MM.1S (cell line): ENCODE data around the gene ARHGEF26.

ENCODE experiments used
- DNase-seq: peaks from one replicate; pipeline ENCODE4 v3.0.0-alpha.2; 2015
- H2AFZ ChIP-seq: fragments of 300-600 bp; sonication (generic); 2 replicates; pipeline ENCODE4 v1.6.0; 2016; ENCODE audit warnings: antibody characterized with exemption, low read length
- H3F3A ChIP-seq: fragments of 300-600 bp; sonication (generic); 2 replicates; pipeline ENCODE4 v1.6.1; 2016; ENCODE audit warnings: mild to moderate bottlenecking, antibody characterized with exemption, low read length, moderate library complexity, mixed read lengths; ENCODE audit not compliant: insufficient read depth
- H3K27ac ChIP-seq: fragments of 300-600 bp; sonication (generic); 2 replicates; pipeline ENCODE4 v1.5.1; 2016; ENCODE audit warnings: mild to moderate bottlenecking, low read length
- H3K27me3 ChIP-seq: fragments of 300-600 bp; sonication (generic); replicated peaks from 2 replicates; pipeline ENCODE4 v1.6.0; 2016; ENCODE audit warnings: low read length; ENCODE audit not compliant: insufficient read depth
- H3K36me3 ChIP-seq: fragments of 300-600 bp; sonication (generic); replicated peaks from 2 replicates; pipeline ENCODE4 v1.6.1; 2016; ENCODE audit warnings: mild to moderate bottlenecking, low read length, mixed read lengths; ENCODE audit not compliant: insufficient read depth
- H3K4me1 ChIP-seq: fragments of 300-600 bp; sonication (generic); 2 replicates; pipeline ENCODE4 v1.6.1; 2016; ENCODE audit warnings: low read length, mixed read lengths
- H3K4me2 ChIP-seq: fragments of 300-600 bp; sonication (generic); 2 replicates; pipeline ENCODE4 v1.6.0; 2016; ENCODE audit warnings: low read depth, low read length
- H3K4me3 ChIP-seq: fragments of 300-600 bp; sonication (generic); 2 replicates; pipeline ENCODE4 v1.5.1; 2016; ENCODE audit warnings: low read length, mixed read lengths
- H3K79me2 ChIP-seq: fragments of 300-600 bp; sonication (generic); 2 replicates; pipeline ENCODE4 v1.6.1; 2016; ENCODE audit warnings: mixed run types, low read length, mixed read lengths
- H3K9ac ChIP-seq: fragments of 300-600 bp; sonication (generic); 2 replicates; pipeline ENCODE4 v1.6.1; 2016; ENCODE audit warnings: low read length, mixed read lengths
- H3K9me2 ChIP-seq: fragments of 300-600 bp; sonication (generic); replicated peaks from 2 replicates; pipeline ENCODE4 v1.6.1; 2016; ENCODE audit warnings: mild to moderate bottlenecking, low read length, mixed read lengths; ENCODE audit not compliant: insufficient read depth
- H3K9me3 ChIP-seq: fragments of 300-600 bp; sonication (generic); replicated peaks from 2 replicates; pipeline ENCODE4 v1.6.1; 2016; ENCODE audit warnings: mild to moderate bottlenecking, low read length, mixed read lengths; ENCODE audit not compliant: insufficient read depth
- H4K20me1 ChIP-seq: fragments of 300-600 bp; sonication (generic); 2 replicates; pipeline ENCODE4 v1.6.1; 2016; ENCODE audit warnings: mild to moderate bottlenecking, low read length, moderate library complexity, mixed read lengths; ENCODE audit not compliant: insufficient read depth
- CTCF ChIP-seq: fragments of 300-600 bp; sonication (generic); IDR thresholded peaks from 2 replicates; pipeline ENCODE4 v1.5.1; 2016; ENCODE audit warnings: antibody characterized with exemption, low read length, mixed read lengths
- EZH2 ChIP-seq: fragments of 300-600 bp; sonication (generic); optimal IDR thresholded peaks from 2 replicates; pipeline ENCODE3; 2017; ENCODE audit warnings: low read depth, mild to moderate bottlenecking, antibody characterized with exemption, low read length, mixed read lengths
- EZH2phosphoT487 ChIP-seq: fragments of 300-600 bp; sonication (generic); IDR thresholded peaks from 2 replicates; pipeline ENCODE4 v1.6.1; 2018; ENCODE audit warnings: antibody characterized with exemption, low read length

Gene ARHGEF26

GRCh38 chr3:154280161-154280560 lies 159.0 kb downstream of the ARHGEF26 start:
- H3K9me3 ChIP-seq: no peaks in the 10 kb centered on the region
- H3K4me3 ChIP-seq: no peak overlapping the region
- H3K4me2 ChIP-seq: no peak overlapping the region
- H3K36me3 ChIP-seq: peaks cover 27% of the 10 kb centered on the region; the same call in 1 of the 2 replicates
- no peaks in the 10 kb centered on the region for H3K4me1 ChIP-seq
- H3K27ac ChIP-seq: no peak overlapping the region
- no peak overlapping the region for H3K9ac ChIP-seq
- no peaks in the 10 kb centered on the region for H3K79me2 ChIP-seq
- H3K27me3 ChIP-seq: no peaks in the 10 kb centered on the region
- no peaks in the 10 kb centered on the region for H4K20me1 ChIP-seq
- no peak for TF ChIP-seq EZH2phosphoT487
- H3F3A ChIP-seq: no peaks in the 10 kb centered on the region
- H2AFZ ChIP-seq: no peak overlapping the region
- H3K9me2 ChIP-seq: no peaks in the 10 kb centered on the region
- no peak for DNase-seq

- no peaks in the 10 kb centered on the region for H3K27me3 ChIP-seq
- H3K9me3 ChIP-seq: no peaks in the 10 kb centered on the region
- H3K27ac ChIP-seq: no peak overlapping the region
- H2AFZ ChIP-seq: no peak overlapping the region
- no peaks in the 10 kb centered on the region for H4K20me1 ChIP-seq
- TF ChIP-seq EZH2 (no peak), EZH2phosphoT487 (no peak), CTCF (no peak)
- no peak for DNase-seq
- H3K79me2 ChIP-seq: no peaks in the 10 kb centered on the region
- no peak overlapping the region for H3K9ac ChIP-seq
- no peaks in the 10 kb centered on the region for H3F3A ChIP-seq
- H3K4me2 ChIP-seq: no peak overlapping the region
- peaks cover 18% of the 10 kb centered on the region; the same call in 1 of the 2 replicates for H3K36me3 ChIP-seq
- H3K4me3 ChIP-seq: no peak overlapping the region
- H3K4me1 ChIP-seq: no peaks in the 10 kb centered on the region
- H3K9me2 ChIP-seq: no peaks in the 10 kb centered on the region
Measured at GRCh38 chr3:154285221-154285620, 164.0 kb downstream of the ARHGEF26 start.

GRCh38 chr3:154290187-154290586 lies 169.0 kb downstream of the ARHGEF26 start:
- Histone ChIP-seq H3K4me1 (no peaks in the 10 kb centered on the region), H3K4me3 (no peak overlapping the region), H3K79me2 (no peaks in the 10 kb centered on the region), H3K9me2 (no peaks in the 10 kb centered on the region), H3K27me3 (no peaks in the 10 kb centered on the region), H3K27ac (no peak overlapping the region), H2AFZ (no peak overlapping the region), H3K4me2 (no peak overlapping the region), H3K9ac (no peak overlapping the region), H3K9me3 (no peaks in the 10 kb centered on the region), H4K20me1 (no peaks in the 10 kb centered on the region), H3K36me3 (peaks cover 20% of the 10 kb centered on the region; the same call in 1 of the 2 replicates), H3F3A (no peaks in the 10 kb centered on the region)
- no peak for DNase-seq
- no peak for TF ChIP-seq EZH2phosphoT487
- no peak for TF ChIP-seq CTCF
- no peak for TF ChIP-seq EZH2

- Histone ChIP-seq H3K4me2 (no peak overlapping the region), H3K4me1 (no peaks in the 10 kb centered on the region), H2AFZ (no peak overlapping the region), H3K4me3 (no peak overlapping the region), H3K79me2 (no peaks in the 10 kb centered on the region), H3K9ac (no peak overlapping the region), H3K27me3 (no peaks in the 10 kb centered on the region), H3K9me2 (no peaks in the 10 kb centered on the region), H3K9me3 (no peaks in the 10 kb centered on the region), H3F3A (no peaks in the 10 kb centered on the region), H3K36me3 (peaks cover 20% of the 10 kb centered on the region; the same call in 1 of the 2 replicates), H3K27ac (no peak overlapping the region), H4K20me1 (no peaks in the 10 kb centered on the region)
- TF ChIP-seq CTCF: no peak
- no peak for DNase-seq
Measured at GRCh38 chr3:154294016-154294415, 172.8 kb downstream of the ARHGEF26 start.
